Stimulated activated CD4-positive, alpha-beta T cell treated with anti-CD3 and anti-CD28 coated beads, TNF-alpha, amount 100 ng/mL, for 4 hours (primary cell): ENCODE data around the gene SERPINB5.

Experiments used
- DNase-seq, 3 experiments: peaks; one replicate each; pipeline ENCODE4 v3.0.0-alpha.2; 2020; ENCODE audit warnings: low read depth in 3 of 3

The SERPINB5 gene

GRCh38 chr18:63527251-63527650, 50.5 kb downstream of the SERPINB5 start:
- DNase-seq = no peak

- no peak for DNase-seq
Measured at GRCh38 chr18:63528863-63529492, 52.2 kb downstream of the SERPINB5 start.

GRCh38 chr18:63532471-63532870, 55.7 kb downstream of the SERPINB5 start:
- DNase-seq = no peak

GRCh38 chr18:63534615-63535014, 57.9 kb downstream of the SERPINB5 start:
- DNase-seq = no peak

- no peak for DNase-seq
Measured at GRCh38 chr18:63539904-63540510, 63.2 kb downstream of the SERPINB5 start.

- DNase-seq = no peak
Measured at GRCh38 chr18:63542069-63542468, 65.3 kb downstream of the SERPINB5 start, which contains the start of gene SERPINB12. Gene SERPINB12, plus strand, starts transcription at chr18:63542369. Its CDS starts 13,791 bp downstream, at chr18:63556160.

- DNase-seq = no peak
Measured at GRCh38 chr18:63544017-63544416, 67.3 kb downstream of the SERPINB5 start.

- DNase-seq = no peak
Measured at GRCh38 chr18:63545000-63545399, 68.2 kb downstream of the SERPINB5 start.

- DNase-seq = no peak
Measured at GRCh38 chr18:63550068-63550467, 73.3 kb downstream of the SERPINB5 start.

GRCh38 chr18:63551769-63552168, 75.0 kb downstream of the SERPINB5 start:
- DNase-seq = no peak

GRCh38 chr18:63552581-63552980, 75.8 kb downstream of the SERPINB5 start:
- no peak for DNase-seq

GRCh38 chr18:63553081-63553480, 76.3 kb downstream of the SERPINB5 start:
- no peak for DNase-seq
